Endothelial cell (in vitro differentiated cells): ENCODE results near the gene TRPM7. TPM values are rescaled to one million over a fixed set of nuclear protein-coding genes. Genes with fewer than 3 reads are reported as not detected.
"Not testable (repeated sequence)": the region's sequence is repeated elsewhere in the genome, so short reads cannot be mapped to it uniquely, and the experiment has no call there.

Source experiments
- DNase-seq: peaks from one replicate; pipeline ENCODE4 v3.0.0; 2021; ENCODE audit warnings: low spot score
- H3K27ac Mint-ChIP-seq: one replicate; pipeline ENCODE4 v1.8.0; 2021; ENCODE audit warnings: mixed read lengths, inconsistent platforms; ENCODE audit not compliant: unreplicated experiment
- H3K27me3 Mint-ChIP-seq: one replicate; pipeline ENCODE4 v1.8.0; 2021; ENCODE audit warnings: mild to moderate bottlenecking, moderate library complexity, mixed read lengths, inconsistent platforms; ENCODE audit not compliant: unreplicated experiment
- H3K36me3 Mint-ChIP-seq: one replicate; pipeline ENCODE4 v1.8.0; 2021; ENCODE audit warnings: mild to moderate bottlenecking, low read depth, mixed read lengths, inconsistent platforms; ENCODE audit not compliant: unreplicated experiment
- H3K4me1 Mint-ChIP-seq: one replicate; pipeline ENCODE4 v1.8.0; 2021; ENCODE audit warnings: mild to moderate bottlenecking, mixed read lengths, inconsistent platforms; ENCODE audit not compliant: unreplicated experiment
- H3K4me3 Mint-ChIP-seq: one replicate; pipeline ENCODE4 v1.8.0; 2021; ENCODE audit warnings: mild to moderate bottlenecking, mixed read lengths, inconsistent platforms; ENCODE audit not compliant: unreplicated experiment
- H3K9me3 Mint-ChIP-seq: one replicate; pipeline ENCODE4 v1.8.0; 2021; ENCODE audit warnings: mixed read lengths, inconsistent platforms; ENCODE audit not compliant: unreplicated experiment
- total RNA-seq: library from RNA; stranded (reverse); fragmentation: NEBNext Ultra II Directional; extraction: Animal tissue kit (Norgen Biotek cat#: 25700); gene quantifications from one replicate; pipeline ENCODE4 v1.2.1, GENCODE V29; 2021; ENCODE audit not compliant: unreplicated experiment
- TF ChIP-seq, protein P1 (sequence below): fragments of 200-600 bp; sonication (generic); IDR thresholded peaks from one replicate; pipeline ENCODE4 v1.5.0; 2021; ENCODE audit warnings: antibody characterized with exemption; ENCODE audit not compliant: unreplicated experiment

TRPM7 gene
- total RNA-seq, 1 donor from 2014 or later, result 22.6 TPM

DNA sequence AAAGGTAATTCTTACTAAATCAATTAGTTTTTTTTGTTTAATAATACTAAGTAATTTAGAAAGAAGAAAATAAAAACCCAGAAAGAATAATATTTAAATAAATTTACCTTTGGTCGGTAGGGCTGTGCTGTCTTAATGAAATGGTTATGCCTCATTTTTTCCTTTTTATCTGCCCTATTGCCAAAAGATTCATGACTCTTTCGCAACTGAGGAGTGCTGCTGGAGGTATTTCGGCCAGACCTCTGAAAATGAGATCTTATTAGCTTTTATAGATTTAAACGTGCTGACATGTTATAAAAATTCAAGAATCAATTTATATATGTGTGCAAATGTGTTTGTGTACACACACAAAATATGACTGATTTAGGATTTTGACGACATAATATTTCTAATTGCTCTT lies 73.0 kb downstream of the TRPM7 start:
- Mint-ChIP-seq H3K36me3 (no peaks in the 10 kb centered on the region), H3K27ac (no peak overlapping the region), H3K27me3 (no peaks in the 10 kb centered on the region), H3K9me3 (no peaks in the 10 kb centered on the region), H3K4me1 (no peaks in the 10 kb centered on the region), H3K4me3 (no peak overlapping the region)
- TF ChIP-seq, protein P1, sequence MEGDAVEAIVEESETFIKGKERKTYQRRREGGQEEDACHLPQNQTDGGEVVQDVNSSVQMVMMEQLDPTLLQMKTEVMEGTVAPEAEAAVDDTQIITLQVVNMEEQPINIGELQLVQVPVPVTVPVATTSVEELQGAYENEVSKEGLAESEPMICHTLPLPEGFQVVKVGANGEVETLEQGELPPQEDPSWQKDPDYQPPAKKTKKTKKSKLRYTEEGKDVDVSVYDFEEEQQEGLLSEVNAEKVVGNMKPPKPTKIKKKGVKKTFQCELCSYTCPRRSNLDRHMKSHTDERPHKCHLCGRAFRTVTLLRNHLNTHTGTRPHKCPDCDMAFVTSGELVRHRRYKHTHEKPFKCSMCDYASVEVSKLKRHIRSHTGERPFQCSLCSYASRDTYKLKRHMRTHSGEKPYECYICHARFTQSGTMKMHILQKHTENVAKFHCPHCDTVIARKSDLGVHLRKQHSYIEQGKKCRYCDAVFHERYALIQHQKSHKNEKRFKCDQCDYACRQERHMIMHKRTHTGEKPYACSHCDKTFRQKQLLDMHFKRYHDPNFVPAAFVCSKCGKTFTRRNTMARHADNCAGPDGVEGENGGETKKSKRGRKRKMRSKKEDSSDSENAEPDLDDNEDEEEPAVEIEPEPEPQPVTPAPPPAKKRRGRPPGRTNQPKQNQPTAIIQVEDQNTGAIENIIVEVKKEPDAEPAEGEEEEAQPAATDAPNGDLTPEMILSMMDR, result no peak
- DNase-seq, result no peak

DNA sequence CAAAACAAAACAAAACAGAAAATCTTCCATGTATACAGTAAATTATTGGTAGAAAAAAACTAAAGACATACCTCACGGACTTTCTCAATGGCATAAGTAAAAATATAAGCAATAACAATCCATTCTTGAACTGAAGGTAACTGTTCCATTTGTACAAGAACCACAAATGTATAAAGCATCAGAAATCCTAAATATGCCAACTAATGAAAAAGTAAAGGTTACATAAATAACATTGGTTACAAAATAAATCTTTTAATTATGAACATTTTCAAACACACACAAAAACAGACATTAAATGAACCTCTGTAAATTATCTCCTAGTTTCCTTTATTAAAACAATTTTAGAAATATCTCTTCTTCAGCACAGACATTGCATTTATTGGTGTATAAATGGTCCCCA lies 79.5 kb downstream of the TRPM7 start:
- peaks cover 1% of the 10 kb centered on the region for H3K27me3 Mint-ChIP-seq
- H3K27ac Mint-ChIP-seq, result no peak overlapping the region
- H3K4me1 Mint-ChIP-seq, result no peaks in the 10 kb centered on the region
- H3K4me3 Mint-ChIP-seq, result no peak overlapping the region
- DNase-seq, result no peak
- peaks cover 13% of the 10 kb centered on the region for H3K36me3 Mint-ChIP-seq
- no peaks in the 10 kb centered on the region for H3K9me3 Mint-ChIP-seq
- TF ChIP-seq, protein P1, result no peak

DNA sequence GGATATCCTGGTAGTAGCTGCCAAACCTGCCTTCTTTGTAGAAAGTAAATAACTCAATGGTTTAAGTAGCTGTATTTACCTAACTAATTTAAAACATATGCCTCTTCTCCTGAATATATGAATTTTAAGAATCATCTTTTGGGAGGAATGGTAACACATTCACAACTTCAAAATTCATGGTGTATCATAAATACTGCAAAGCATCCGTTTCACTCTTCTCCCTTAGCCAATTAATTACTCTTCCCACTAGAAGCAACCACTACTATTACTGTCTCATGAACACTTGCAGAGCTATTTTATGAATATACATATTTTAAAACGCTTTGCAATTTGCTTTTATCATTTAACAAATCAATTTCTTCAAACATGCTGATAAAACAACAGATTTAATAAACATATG lies 81.1 kb downstream of the TRPM7 start:
- TF ChIP-seq, protein P1, result no peak
- Mint-ChIP-seq H3K27ac (no peak overlapping the region), H3K36me3 (peaks cover 13% of the 10 kb centered on the region), H3K4me1 (no peaks in the 10 kb centered on the region), H3K9me3 (no peaks in the 10 kb centered on the region), H3K4me3 (no peak overlapping the region), H3K27me3 (peaks cover 1% of the 10 kb centered on the region)
- DNase-seq, result no peak

DNA sequence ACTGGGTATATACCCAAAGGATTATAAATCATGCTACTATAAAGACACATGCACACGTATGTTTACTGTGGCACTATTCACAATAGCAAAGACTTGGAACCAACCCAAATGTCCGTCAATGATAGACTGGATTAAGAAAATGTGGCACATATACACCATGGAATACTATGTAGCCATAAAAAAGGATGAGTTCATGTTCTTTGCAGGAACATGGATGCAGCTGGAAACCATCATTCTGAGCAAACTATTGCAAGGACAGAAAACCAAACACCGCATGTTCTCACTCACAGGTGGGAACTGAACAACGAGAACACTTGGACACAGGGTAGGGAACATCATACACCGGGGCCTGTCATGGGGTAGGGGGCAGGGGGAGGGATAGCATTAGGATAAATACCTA lies 84.6 kb downstream of the TRPM7 start:
- H3K27ac Mint-ChIP-seq, H3K9me3 Mint-ChIP-seq, DNase-seq, H3K4me3 Mint-ChIP-seq, H3K27me3 Mint-ChIP-seq, H3K4me1 Mint-ChIP-seq: not testable (repeated sequence)
- peaks cover 13% of the 10 kb centered on the region for H3K36me3 Mint-ChIP-seq

DNA sequence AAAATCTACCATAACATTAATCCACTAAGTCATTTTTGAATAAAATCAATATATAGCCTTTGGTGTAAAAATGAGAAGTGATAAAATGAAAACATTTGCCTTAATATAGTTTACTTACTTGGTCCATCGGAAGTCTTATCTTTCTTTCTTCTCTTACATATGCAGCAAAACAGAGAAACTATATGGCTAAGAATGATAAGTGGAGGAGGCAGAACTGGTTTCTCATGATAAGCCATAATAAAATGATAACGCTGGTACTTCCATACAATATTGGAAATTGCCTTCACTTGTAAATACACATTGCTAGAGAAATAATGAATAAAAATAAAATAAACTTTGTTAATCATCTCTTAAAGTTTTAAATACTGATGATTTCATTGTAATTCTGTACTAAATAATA lies 92.3 kb downstream of the TRPM7 start:
- Mint-ChIP-seq H3K36me3 (peaks cover 13% of the 10 kb centered on the region), H3K27ac (peak overlapping the region; percentile 79), H3K27me3 (no peaks in the 10 kb centered on the region), H3K4me1 (peaks cover 4% of the 10 kb centered on the region), H3K9me3 (no peaks in the 10 kb centered on the region), H3K4me3 (no peak overlapping the region)
- TF ChIP-seq, protein P1, result no peak
- DNase-seq, result no peak

DNA sequence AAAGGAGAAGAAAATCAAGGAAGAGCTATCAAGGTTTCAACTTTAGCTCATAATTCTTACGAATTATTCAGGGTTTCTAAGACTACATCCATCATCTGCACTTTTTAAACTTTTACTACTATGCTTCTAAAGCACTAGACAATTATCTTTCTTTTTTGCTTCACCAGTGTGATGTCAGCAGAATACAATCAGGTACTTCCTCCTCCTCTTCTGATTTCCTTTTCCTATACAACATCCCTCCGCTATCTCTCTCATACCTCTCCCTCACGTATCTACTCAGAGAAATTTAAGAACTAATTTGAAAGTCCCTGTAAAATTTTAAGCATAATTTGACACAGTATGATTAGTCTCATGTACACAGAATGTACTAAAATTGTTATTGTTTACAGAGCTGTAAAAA lies 92.8 kb downstream of the TRPM7 start:
- Mint-ChIP-seq H3K9me3 (no peaks in the 10 kb centered on the region), H3K36me3 (peaks cover 15% of the 10 kb centered on the region), H3K27me3 (no peaks in the 10 kb centered on the region), H3K27ac (peak overlapping the region; percentile 79), H3K4me3 (no peak overlapping the region), H3K4me1 (peaks cover 4% of the 10 kb centered on the region)
- TF ChIP-seq, protein P1, result no peak
- no peak for DNase-seq
